OCI-LY7 (cell line): ENCODE data around the gene SHH. TPM values are rescaled to one million over a fixed set of nuclear protein-coding genes. Genes with fewer than 3 reads are reported as not detected.

Experiments used
- BruUV-seq: library from RNA; stranded (reverse); fragments of 400-500 nt; replicated peaks from 2 replicates; lab custom pipeline; 2021; lab: Mats Ljungman, UMichigan
- CTCF ChIA-PET: fragments of 300-600 bp; sonication (Branson Sonifier 250); formaldehyde crosslinking; loops from one replicate; lab custom pipeline; 2022; ENCODE audit warnings: antibody characterized with exemption; ENCODE audit not compliant: unreplicated experiment; lab: Charles Lee
- POLR2A ChIA-PET: fragments of 300-600 bp; sonication (Branson Sonifier 250); formaldehyde crosslinking; loops from one replicate; lab custom pipeline; 2022; ENCODE audit warnings: antibody characterized with exemption; lab: Charles Lee
- DNase-seq: peaks from one replicate; pipeline ENCODE4 v3.0.0-alpha.2; 2015; ENCODE audit warnings: low spot score
- H2AFZ ChIP-seq: fragments of 200-600 bp; sonication (generic), shearing (Covaris generic); 2 replicates; pipeline ENCODE4 v1.6.1; 2014; ENCODE audit warnings: mild to moderate bottlenecking, antibody characterized with exemption, low read length, moderate library complexity
- H3K27ac ChIP-seq: fragments of 200-600 bp; sonication (generic); 2 replicates; pipeline ENCODE4 v1.5.1; 2014; ENCODE audit warnings: mixed run types, low read depth, mild to moderate bottlenecking, moderate library complexity, low read length, inconsistent platforms; ENCODE audit not compliant: poor library complexity, severe bottlenecking
- H3K36me3 ChIP-seq: fragments of 200-600 bp; sonication (generic); 2 replicates; pipeline ENCODE4 v1.6.1; 2014; ENCODE audit warnings: mild to moderate bottlenecking, antibody characterized with exemption, low read length, moderate library complexity, mixed read lengths; ENCODE audit not compliant: insufficient read depth
- H3K4me1 ChIP-seq: fragments of 200-600 bp; sonication (generic); 2 replicates; pipeline ENCODE4 v1.5.1; 2014; ENCODE audit warnings: mild to moderate bottlenecking, low read length; ENCODE audit not compliant: insufficient read depth, poor library complexity, severe bottlenecking
- H3K4me2 ChIP-seq: fragments of 200-600 bp; sonication (generic); 2 replicates; pipeline ENCODE4 v1.6.1; 2014; ENCODE audit warnings: mild to moderate bottlenecking, low read length
- H3K4me3 ChIP-seq: fragments of 200-600 bp; sonication (generic); 2 replicates; pipeline ENCODE4 v1.5.1; 2014; ENCODE audit warnings: mild to moderate bottlenecking, low read depth, low read length; ENCODE audit not compliant: poor library complexity, severe bottlenecking
- H3K79me2 ChIP-seq: fragments of 200-600 bp; sonication (generic); 2 replicates; pipeline ENCODE4 v1.6.1; 2016; ENCODE audit warnings: low read depth, mild to moderate bottlenecking, low read length, moderate library complexity, mixed read lengths; ENCODE audit not compliant: insufficient read depth
- H3K9me2 ChIP-seq: fragments of 200-600 bp; sonication (generic); 2 replicates; pipeline ENCODE4 v1.6.1; 2016; ENCODE audit warnings: mild to moderate bottlenecking, low read length, mixed read lengths; ENCODE audit not compliant: insufficient read depth
- H3K9me3 ChIP-seq: fragments of 200-600 bp; sonication (generic); 2 replicates; pipeline ENCODE4 v1.6.1; 2014; ENCODE audit warnings: mild to moderate bottlenecking, mixed run types, low read length, mixed read lengths
- H4K20me1 ChIP-seq: fragments of 200-600 bp; sonication (generic); 2 replicates; pipeline ENCODE4 v1.6.1; 2014; ENCODE audit warnings: mild to moderate bottlenecking, antibody characterized with exemption, low read length, moderate library complexity, mixed read lengths; ENCODE audit not compliant: insufficient read depth
- CTCF ChIP-seq: fragments of 200-600 bp; sonication (generic); conservative IDR thresholded peaks from 2 replicates; pipeline ENCODE4 v1.5.1; 2014; ENCODE audit warnings: mild to moderate bottlenecking, antibody characterized with exemption, low read length, moderate library complexity, mixed read lengths
- EZH2phosphoT487 ChIP-seq: fragments of 200-600 bp; sonication (generic); IDR thresholded peaks from 2 replicates; pipeline ENCODE4 v1.6.1; 2018; ENCODE audit warnings: low read depth, borderline replicate concordance, mild to moderate bottlenecking, mixed run types, antibody characterized with exemption, low read length, moderate library complexity, mixed read lengths
- intact Hi-C: fragments of 100-400 bp; cut with micrococcal nuclease; formaldehyde crosslinking; loops from one replicate; pipeline ENCODE4 v1.10.0; 2022; ENCODE audit not compliant: unreplicated experiment
- total RNA-seq, 2 experiments: library from RNA; depleted of rRNA in 1 of 2; stranded (reverse); fragments of >200 nt in 1 of 2; shearing (Covaris generic) in 1 of 2; gene quantifications; 2 replicates each; pipeline ENCODE4 v1.2.3, GENCODE V29; 2014 to 2022

Gene SHH
- total RNA-seq, 2 experiments from 2014 or later = not detected

- Histone ChIP-seq H3K36me3 (no peaks in the 10 kb centered on the region), H3K9me3 (no peaks in the 10 kb centered on the region), H3K4me2 (no peak overlapping the region), H2AFZ (no peak overlapping the region), H3K4me3 (no peak overlapping the region), H3K27ac (no peak overlapping the region), H4K20me1 (no peaks in the 10 kb centered on the region), H3K4me1 (no peaks in the 10 kb centered on the region), H3K9me2 (no peaks in the 10 kb centered on the region), H3K79me2 (no peaks in the 10 kb centered on the region)
- CTCF ChIA-PET = no interaction called here
- no peak for DNase-seq
- POLR2A ChIA-PET = no interaction called here
- no peak for TF ChIP-seq EZH2phosphoT487
- no peak for TF ChIP-seq CTCF
- no TSS peak for BruUV-seq
- intact Hi-C loops = no loop called here
Measured at GRCh38 chr7:155848691-155849669, 36.7 kb upstream of the SHH start.

GRCh38 chr7:155847821-155848435 lies 35.7 kb upstream of the SHH start:
- no peak overlapping the region for H2AFZ ChIP-seq
- no peak overlapping the region for H3K4me2 ChIP-seq
- no peaks in the 10 kb centered on the region for H3K79me2 ChIP-seq
- no peak for DNase-seq
- no peak for TF ChIP-seq EZH2phosphoT487
- TF ChIP-seq CTCF = no peak
- no peaks in the 10 kb centered on the region for H3K9me3 ChIP-seq
- POLR2A ChIA-PET = interaction anchor here (0.7 kb wide), 1 partner anchor 793 kb away, joined by 4 read pairs; no protein-coding TSS in a partner anchor
- CTCF ChIA-PET = no interaction called here
- no peaks in the 10 kb centered on the region for H3K9me2 ChIP-seq
- H3K27ac ChIP-seq = no peak overlapping the region
- BruUV-seq = no TSS peak
- intact Hi-C loops = no loop called here
- H3K4me3 ChIP-seq = no peak overlapping the region
- no peaks in the 10 kb centered on the region for H3K4me1 ChIP-seq
- no peaks in the 10 kb centered on the region for H3K36me3 ChIP-seq
- H4K20me1 ChIP-seq = no peaks in the 10 kb centered on the region

GRCh38 chr7:155846936-155847335 lies 34.7 kb upstream of the SHH start:
- CTCF ChIA-PET = no interaction called here
- intact Hi-C loops = no loop called here
- no peak overlapping the region for H3K27ac ChIP-seq
- H3K79me2 ChIP-seq = no peaks in the 10 kb centered on the region
- H3K4me2 ChIP-seq = no peak overlapping the region
- no peak overlapping the region for H2AFZ ChIP-seq
- TF ChIP-seq CTCF (no peak), EZH2phosphoT487 (no peak)
- H3K4me3 ChIP-seq = no peak overlapping the region
- H3K9me3 ChIP-seq = no peaks in the 10 kb centered on the region
- H4K20me1 ChIP-seq = no peaks in the 10 kb centered on the region
- DNase-seq = no peak
- no peaks in the 10 kb centered on the region for H3K9me2 ChIP-seq
- POLR2A ChIA-PET = no interaction called here
- no peaks in the 10 kb centered on the region for H3K36me3 ChIP-seq
- no peaks in the 10 kb centered on the region for H3K4me1 ChIP-seq
- no TSS peak for BruUV-seq
